Measurements from ENCODE around the gene RAC2.

The RAC2 gene

DNA sequence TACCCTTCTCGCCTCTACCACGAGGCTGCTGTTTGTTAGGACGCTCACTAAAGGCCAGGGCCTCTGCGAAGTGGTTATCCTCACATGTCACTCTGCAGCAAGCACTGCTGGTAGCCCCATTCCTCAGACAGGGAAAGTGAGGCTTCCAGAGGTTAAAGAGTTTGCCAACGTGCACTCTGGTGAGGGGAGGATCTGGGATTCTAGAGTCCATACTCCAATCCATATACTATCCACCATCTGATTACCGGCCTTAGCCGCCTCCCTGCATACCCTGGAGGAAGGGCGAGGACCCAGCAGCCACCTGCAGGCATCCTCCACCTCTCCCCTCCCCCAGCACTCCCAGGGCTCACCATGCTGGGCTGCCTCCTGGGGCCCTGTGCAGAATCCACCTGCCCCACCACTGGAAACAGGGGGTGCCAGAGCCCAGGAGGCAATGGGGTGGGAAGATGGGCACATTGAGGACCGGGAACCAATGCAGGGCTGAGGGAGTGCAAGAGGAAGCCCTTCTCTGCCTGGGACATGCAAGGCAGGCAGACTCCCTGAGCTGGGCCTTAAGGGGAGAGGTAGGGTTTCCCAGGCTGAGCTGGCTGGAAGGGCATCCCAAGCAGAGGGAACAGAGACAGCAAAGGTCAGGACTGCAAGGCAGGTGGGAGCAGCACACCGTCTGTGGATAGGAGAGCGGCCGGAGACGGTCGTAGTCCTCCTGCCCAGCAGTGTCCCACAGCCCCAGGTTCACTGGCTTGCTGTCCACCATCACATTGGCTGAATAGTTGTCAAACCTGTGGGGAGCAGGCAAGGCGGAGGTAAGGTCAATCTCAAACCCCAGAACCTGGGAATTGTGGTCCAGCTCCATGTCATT, 11.7 kb downstream of the RAC2 start:
- Histone ChIP-seq H3K79me2 (ENCODE audit: low read length) (peaks cover 88% of the 10 kb centered on the region), H4K20me1 (ENCODE audit: insufficient read depth, low read length) (no peaks in the 10 kb centered on the region), H3K9me2 (replicated peaks; ENCODE audit: insufficient read depth, low read length) (no peaks in the 10 kb centered on the region), H3K9ac (ENCODE audit: low read length) (peak overlapping the region; percentile 55; the same call in 1 of the 2 replicates), H3K4me3 (ENCODE audit: low read length) (no peak overlapping the region), H3F3A (ENCODE audit: insufficient read depth, low read length) (peaks cover 88% of the 10 kb centered on the region), H2AFZ (ENCODE audit: low read length) (no peak overlapping the region), H3K4me2 (ENCODE audit: low read depth, low read length) (peak overlapping the region; percentile 72), H3K27ac (ENCODE audit: low read length) (peak overlapping the region; percentile 99; the same call in 1 of the 2 replicates), H3K9me3 (replicated peaks; ENCODE audit: insufficient read depth, low read length) (no peaks in the 10 kb centered on the region), H3K4me1 (ENCODE audit: low read length) (peaks cover 88% of the 10 kb centered on the region), H3K36me3 (replicated peaks; ENCODE audit: insufficient read depth, low read length) (peaks cover 18% of the 10 kb centered on the region), H3K27me3 (replicated peaks; ENCODE audit: insufficient read depth, low read length) (no peaks in the 10 kb centered on the region)
- TF ChIP-seq EZH2phosphoT487 (IDR thresholded peaks at IDR 0.05; ENCODE audit: low read length) = no peak
- TF ChIP-seq EZH2 (optimal IDR thresholded peaks at IDR 0.05; ENCODE audit: low read depth, low read length) = no peak
- TF ChIP-seq, protein P1, sequence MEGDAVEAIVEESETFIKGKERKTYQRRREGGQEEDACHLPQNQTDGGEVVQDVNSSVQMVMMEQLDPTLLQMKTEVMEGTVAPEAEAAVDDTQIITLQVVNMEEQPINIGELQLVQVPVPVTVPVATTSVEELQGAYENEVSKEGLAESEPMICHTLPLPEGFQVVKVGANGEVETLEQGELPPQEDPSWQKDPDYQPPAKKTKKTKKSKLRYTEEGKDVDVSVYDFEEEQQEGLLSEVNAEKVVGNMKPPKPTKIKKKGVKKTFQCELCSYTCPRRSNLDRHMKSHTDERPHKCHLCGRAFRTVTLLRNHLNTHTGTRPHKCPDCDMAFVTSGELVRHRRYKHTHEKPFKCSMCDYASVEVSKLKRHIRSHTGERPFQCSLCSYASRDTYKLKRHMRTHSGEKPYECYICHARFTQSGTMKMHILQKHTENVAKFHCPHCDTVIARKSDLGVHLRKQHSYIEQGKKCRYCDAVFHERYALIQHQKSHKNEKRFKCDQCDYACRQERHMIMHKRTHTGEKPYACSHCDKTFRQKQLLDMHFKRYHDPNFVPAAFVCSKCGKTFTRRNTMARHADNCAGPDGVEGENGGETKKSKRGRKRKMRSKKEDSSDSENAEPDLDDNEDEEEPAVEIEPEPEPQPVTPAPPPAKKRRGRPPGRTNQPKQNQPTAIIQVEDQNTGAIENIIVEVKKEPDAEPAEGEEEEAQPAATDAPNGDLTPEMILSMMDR (IDR thresholded peaks at IDR 0.05; ENCODE audit: low read length) = no peak
- DNase-seq = no peak

DNA sequence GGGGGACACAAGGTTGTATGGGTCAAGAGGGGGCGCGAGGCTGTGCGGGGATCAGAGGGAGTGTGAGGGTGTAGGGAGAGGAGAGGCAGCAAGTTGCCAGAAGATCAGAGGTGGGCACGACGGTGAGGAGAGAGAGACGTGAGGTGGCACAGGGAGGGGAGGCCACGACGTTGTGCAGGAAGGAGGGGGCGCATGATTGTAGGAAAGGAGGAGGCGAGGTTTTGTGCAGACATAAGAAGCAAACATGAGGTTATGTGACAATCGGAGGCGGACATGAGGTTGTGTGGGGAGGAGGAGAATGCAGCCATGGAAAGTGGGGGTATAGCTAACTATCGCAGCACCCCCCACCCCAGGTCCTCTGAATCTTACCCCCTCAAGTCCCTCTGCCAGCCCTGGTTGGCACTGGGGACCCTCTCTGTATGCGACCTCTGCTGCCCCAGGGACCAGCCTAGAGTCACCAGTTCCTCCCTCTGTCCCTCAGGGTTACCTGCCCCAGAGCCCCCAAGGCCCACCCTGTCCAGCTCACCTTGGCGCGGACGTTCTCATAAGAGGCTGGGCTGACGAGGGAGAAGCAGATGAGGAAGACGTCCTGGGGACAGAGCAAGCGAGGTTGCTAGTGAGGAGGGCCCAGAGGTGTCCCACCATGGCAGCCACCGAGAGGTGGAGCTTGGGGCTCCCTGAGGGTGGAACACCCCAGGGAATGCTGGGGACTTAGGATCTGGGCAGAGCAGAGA, 12.5 kb downstream of the RAC2 start:
- H4K20me1 ChIP-seq (ENCODE audit: insufficient read depth, low read length) = no peaks in the 10 kb centered on the region
- no peaks in the 10 kb centered on the region for H3K9me2 ChIP-seq (replicated peaks; ENCODE audit: insufficient read depth, low read length)
- H2AFZ ChIP-seq (ENCODE audit: low read length) = no peak overlapping the region
- H3K27ac ChIP-seq (ENCODE audit: low read length) = peak overlapping the region; percentile 99
- TF ChIP-seq EZH2phosphoT487 (IDR thresholded peaks at IDR 0.05; ENCODE audit: low read length) (no peak), EZH2 (optimal IDR thresholded peaks at IDR 0.05; ENCODE audit: low read depth, low read length) (no peak)
- TF ChIP-seq, protein P1 (IDR thresholded peaks at IDR 0.05; ENCODE audit: low read length) = no peak
- peaks cover 87% of the 10 kb centered on the region for H3F3A ChIP-seq (ENCODE audit: insufficient read depth, low read length)
- H3K79me2 ChIP-seq (ENCODE audit: low read length) = peaks cover 84% of the 10 kb centered on the region
- DNase-seq = no peak
- peaks cover 84% of the 10 kb centered on the region for H3K4me1 ChIP-seq (ENCODE audit: low read length)
- H3K4me2 ChIP-seq (ENCODE audit: low read depth, low read length) = peak overlapping the region; percentile 72
- peak overlapping the region; percentile 55; the same call in 1 of the 2 replicates for H3K9ac ChIP-seq (ENCODE audit: low read length)
- peaks cover 17% of the 10 kb centered on the region for H3K36me3 ChIP-seq (replicated peaks; ENCODE audit: insufficient read depth, low read length)
- H3K4me3 ChIP-seq (ENCODE audit: low read length) = peak overlapping the region; percentile 23; the same call in 1 of the 2 replicates
- H3K9me3 ChIP-seq (replicated peaks; ENCODE audit: insufficient read depth, low read length) = no peaks in the 10 kb centered on the region
- no peaks in the 10 kb centered on the region for H3K27me3 ChIP-seq (replicated peaks; ENCODE audit: insufficient read depth, low read length)

DNA sequence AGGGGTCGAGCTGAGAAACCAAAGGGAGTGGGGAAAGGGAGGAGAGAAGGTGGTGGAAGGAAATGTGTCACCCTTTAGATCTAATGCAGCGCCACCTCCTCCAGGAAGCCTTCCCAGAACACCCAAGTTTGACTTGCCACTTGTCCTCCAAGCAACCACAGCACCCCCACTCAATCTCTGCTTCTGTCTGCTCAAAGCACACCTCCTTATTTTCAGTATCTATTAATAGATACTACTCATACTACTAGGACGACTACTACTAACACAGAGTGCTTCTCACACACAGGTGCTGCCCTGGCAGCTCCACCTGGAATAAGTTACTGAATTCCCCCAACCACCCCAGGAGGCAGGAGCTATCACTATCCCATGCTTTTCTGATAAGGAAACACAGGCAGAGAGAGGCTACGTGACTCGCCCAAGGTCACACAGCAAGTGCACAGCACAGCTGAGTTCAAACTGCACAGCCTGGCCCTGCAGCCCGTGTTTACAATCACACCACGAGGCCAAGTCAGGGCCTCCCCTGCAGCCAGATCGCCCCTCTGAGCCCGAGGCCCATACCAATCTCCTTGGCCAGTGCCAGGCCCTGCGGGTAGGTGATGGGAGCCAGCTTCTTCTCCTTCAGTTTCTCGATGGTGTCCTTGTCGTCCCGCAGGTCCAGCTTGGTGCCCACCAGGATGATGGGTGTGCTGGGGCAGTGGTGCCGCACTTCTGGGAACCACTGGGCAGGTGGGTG, 13.2 kb downstream of the RAC2 start:
- H3K4me2 ChIP-seq (ENCODE audit: low read depth, low read length) = peak overlapping the region; percentile 72
- TF ChIP-seq EZH2phosphoT487 (IDR thresholded peaks at IDR 0.05; ENCODE audit: low read length) (no peak), EZH2 (optimal IDR thresholded peaks at IDR 0.05; ENCODE audit: low read depth, low read length) (no peak)
- TF ChIP-seq, protein P1 (IDR thresholded peaks at IDR 0.05; ENCODE audit: low read length) = no peak
- H2AFZ ChIP-seq (ENCODE audit: low read length) = no peak overlapping the region
- H3K27me3 ChIP-seq (replicated peaks; ENCODE audit: insufficient read depth, low read length) = no peaks in the 10 kb centered on the region
- peak overlapping the region; percentile 55; the same call in 1 of the 2 replicates for H3K9ac ChIP-seq (ENCODE audit: low read length)
- peak overlapping the region; percentile 99 for H3K27ac ChIP-seq (ENCODE audit: low read length)
- no peaks in the 10 kb centered on the region for H3K9me2 ChIP-seq (replicated peaks; ENCODE audit: insufficient read depth, low read length)
- H3K36me3 ChIP-seq (replicated peaks; ENCODE audit: insufficient read depth, low read length) = peaks cover 17% of the 10 kb centered on the region
- H4K20me1 ChIP-seq (ENCODE audit: insufficient read depth, low read length) = no peaks in the 10 kb centered on the region
- peaks cover 87% of the 10 kb centered on the region for H3F3A ChIP-seq (ENCODE audit: insufficient read depth, low read length)
- DNase-seq = peak; percentile 86
- H3K79me2 ChIP-seq (ENCODE audit: low read length) = peaks cover 82% of the 10 kb centered on the region
- H3K4me1 ChIP-seq (ENCODE audit: low read length) = peaks cover 77% of the 10 kb centered on the region
- H3K9me3 ChIP-seq (replicated peaks; ENCODE audit: insufficient read depth, low read length) = no peaks in the 10 kb centered on the region
- peak overlapping the region; percentile 23; the same call in 1 of the 2 replicates for H3K4me3 ChIP-seq (ENCODE audit: low read length)

Measured in MM.1S (cell line).